Measurements from ENCODE around the gene TMEM43.

GRCh38 chr3:14121859-14122258 lies 3.0 kb upstream of the TMEM43 start:
- TF ChIP-seq REST (IDR thresholded peaks at IDR 0.05; ENCODE audit: low read depth) (no peak), CTCF (IDR thresholded peaks at IDR 0.05 in 2 of 3, conservative IDR thresholded peaks at IDR 0.05 in 1 of 3; ENCODE audit: borderline replicate concordance in 1 of 3, insufficient read depth in 1 of 3, low read depth in 2 of 3, low read length in 2 of 3) (no peak), EZH2 (IDR thresholded peaks at IDR 0.05) (no peak)
